Upper lobe of left lung (tissue), 6 donors: Measurements from ENCODE around the gene ARHGAP26. TPM values are rescaled to one million over a fixed set of nuclear protein-coding genes. Genes with fewer than 3 reads are reported as not detected.

Experiments
- ATAC-seq, 2 donors: fragments of 200-7000 bp; cut with Tn5 transposase; one replicate each; pipeline ENCODE4 v1.9.1; 2022; ENCODE audit warnings: mild to moderate bottlenecking in 2 of 2, moderate library complexity in 2 of 2; ENCODE audit not compliant: low FRiP score in 2 of 2
- DNase-seq, 2 donors: peaks; one replicate each; pipeline ENCODE4 v3.0.0-alpha.2; 2019 to 2020
- H3K27ac ChIP-seq, 4 donors: fragments of 200-600 bp; sonication (generic); one replicate each; pipeline ENCODE4 v1.5.1; 2016 to 2019
- H3K27me3 ChIP-seq, 4 donors: fragments of 200-600 bp; sonication (generic); one replicate each; pipeline ENCODE4 v1.5.1; 2017 to 2019
- H3K36me3 ChIP-seq, 4 donors: fragments of 200-600 bp; sonication (generic); one replicate each; pipeline ENCODE4 v1.5.1; 2016 to 2019
- H3K4me1 ChIP-seq, 4 donors: fragments of 200-600 bp; sonication (generic); one replicate each; pipeline ENCODE4 v1.5.1; 2018 to 2019
- H3K4me3 ChIP-seq, 4 donors: fragments of 200-600 bp; sonication (generic); one replicate each; pipeline ENCODE4 v1.5.1; 2017 to 2019; ENCODE audit warnings: mild to moderate bottlenecking in 2 of 4, moderate library complexity in 1 of 4
- H3K9me3 ChIP-seq, 4 donors: fragments of 200-600 bp; sonication (generic); one replicate each; pipeline ENCODE4 v1.5.1; 2018 to 2019
- CTCF ChIP-seq, 6 experiments: fragments of 450-650 bp in 4 of 6; fragments of 200-600 bp in 2 of 6; sonication (generic) in 2 of 6; IDR thresholded peaks; one replicate each; pipeline ENCODE4 v1.5.1; 2016 to 2019; ENCODE audit warnings: antibody characterized with exemption in 6 of 6
- EP300 ChIP-seq, 4 donors: sonication (generic); formaldehyde crosslinking; IDR thresholded peaks; one replicate each; pipeline ENCODE4 v1.5.1; 2017; ENCODE audit warnings: antibody characterized with exemption in 4 of 4, control low read depth in 2 of 4
- POLR2A ChIP-seq, 4 donors: fragments of 450-650 bp; IDR thresholded peaks; one replicate each; pipeline ENCODE4 v1.5.1; 2016 to 2017; ENCODE audit warnings: antibody characterized with exemption in 4 of 4, mild to moderate bottlenecking in 2 of 4
- POLR2AphosphoS5 ChIP-seq, 2 donors: sonication (generic); formaldehyde crosslinking; IDR thresholded peaks; one replicate each; pipeline ENCODE4 v1.5.1; 2017; ENCODE audit warnings: antibody characterized with exemption in 2 of 2
- WGBS, 2 donors: methylation state at CpG; one replicate each; pipeline ENCODE4 v1.1.5; 2017 to 2018; 5-methylcytosine and 5-hydroxymethylcytosine counted together
- total RNA-seq, 6 donors: library from RNA; depleted of rRNA in 4 of 6; stranded (reverse); fragments of >200 nt in 4 of 6; gene quantifications; one replicate each; pipeline versions ENCODE4 v1.1.0 to v1.2.1, GENCODE V29; 2016 to 2021
- donor health status: DM: no; HTN: no; CAD: no; lungs with moderate emphysema.
- donor health status: DM: no; HTN: yes; CAD: no; lungs with severe emphysema.

Gene ARHGAP26
- total RNA-seq, 6 donors from 2014 or later = 34.9 to 90.1 (median 38.9) TPM

GRCh38 chr5:142878638-142879037 is 108.5 kb downstream of the ARHGAP26 start:
- Histone ChIP-seq H3K4me1 (peaks cover 37 to 50% (median 45%) of the 10 kb centered on the region in 4 donors), H3K27ac (no peak overlapping the region), H3K36me3 (peaks cover 0 to 11% (median 0%) of the 10 kb centered on the region in 4 donors), H3K27me3 (no peaks in the 10 kb centered on the region), H3K4me3 (no peak overlapping the region), H3K9me3 (no peaks in the 10 kb centered on the region)
- TF ChIP-seq POLR2AphosphoS5 (IDR thresholded peaks at IDR 0.05) (no peak), EP300 (IDR thresholded peaks at IDR 0.05) (no peak), POLR2A (IDR thresholded peaks at IDR 0.05) (no peak), CTCF (IDR thresholded peaks at IDR 0.05) (no peak)
- ATAC-seq (no peak), DNase-seq (peak in 1 of 2 donors; percentile 46)
- 58 to 81% methylated on average over 3 of the region's 3 CpGs for WGBS, 2 donors

DNA sequence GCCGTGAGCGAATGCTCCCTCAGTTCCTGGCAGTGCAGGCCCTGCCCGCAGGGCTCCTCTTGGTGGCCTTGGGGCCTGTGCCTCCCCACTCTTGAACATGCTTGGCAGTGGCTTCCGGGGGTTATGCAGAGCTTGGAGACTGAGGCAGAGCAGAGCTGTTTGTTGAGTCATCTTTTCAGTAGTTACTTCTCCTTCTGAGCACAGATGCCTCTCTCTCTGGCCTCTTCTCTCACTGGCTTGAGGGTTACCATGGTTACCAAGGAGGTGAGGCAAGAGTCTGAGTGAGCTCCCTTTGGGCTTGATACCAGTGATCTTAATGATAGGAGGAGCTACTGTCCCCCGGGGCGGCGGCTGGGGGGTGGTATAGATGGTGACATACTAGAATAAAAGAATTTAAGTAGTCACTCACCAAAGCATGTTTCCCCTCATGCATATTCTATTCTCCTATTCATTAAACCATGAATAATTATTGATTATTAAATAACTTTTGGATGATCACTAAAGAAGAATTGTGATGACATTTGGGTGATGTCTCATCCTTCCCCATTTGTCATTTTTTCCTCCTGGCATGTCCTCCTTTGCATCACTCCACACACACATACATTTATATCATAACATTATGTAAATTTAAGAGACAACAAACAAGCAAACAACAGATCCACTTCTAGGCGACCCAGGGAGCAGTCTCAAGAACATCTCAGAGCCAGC is 111.1 kb downstream of the ARHGAP26 start:
- Histone ChIP-seq H3K4me1 (peaks cover 16 to 25% (median 20%) of the 10 kb centered on the region in 4 donors), H3K36me3 (peaks cover 0 to 11% (median 0%) of the 10 kb centered on the region in 4 donors)

GRCh38 chr5:142881784-142882126 is 111.6 kb downstream of the ARHGAP26 start:
- Histone ChIP-seq H3K27me3 (no peaks in the 10 kb centered on the region), H3K4me3 (no peak overlapping the region), H3K27ac (no peak overlapping the region), H3K36me3 (peaks cover 0 to 11% (median 0%) of the 10 kb centered on the region in 4 donors), H3K4me1 (peaks cover 16 to 25% (median 20%) of the 10 kb centered on the region in 4 donors), H3K9me3 (no peaks in the 10 kb centered on the region)
- TF ChIP-seq CTCF (IDR thresholded peaks at IDR 0.05) (no peak), POLR2A (IDR thresholded peaks at IDR 0.05) (no peak), EP300 (IDR thresholded peaks at IDR 0.05) (no peak), POLR2AphosphoS5 (IDR thresholded peaks at IDR 0.05) (no peak)
- WGBS, 2 donors = 69 to 84% methylated on average over 3 of the region's 3 CpGs
- DNase-seq (no peak), ATAC-seq (no peak)

More for the DNA sequence above, 111.1 kb downstream of the ARHGAP26 start:
- 65 to 75% methylated on average over 8 of the region's 8 CpGs for WGBS, 2 donors
- TF ChIP-seq POLR2AphosphoS5 (IDR thresholded peaks at IDR 0.05) (no peak), POLR2A (IDR thresholded peaks at IDR 0.05) (no peak), CTCF (IDR thresholded peaks at IDR 0.05) (no peak), EP300 (IDR thresholded peaks at IDR 0.05) (no peak)
- peak; percentile 61 to 75 for ATAC-seq
- Histone ChIP-seq H3K4me3 (no peak overlapping the region), H3K9me3 (no peaks in the 10 kb centered on the region), H3K27me3 (no peaks in the 10 kb centered on the region), H3K27ac (peak overlapping the region in 2 of 4 donors; percentile 20 to 30)
- peak; percentile 41 to 47 for DNase-seq

GRCh38 chr5:142883025-142883424 is 112.8 kb downstream of the ARHGAP26 start:
- H3K4me1 ChIP-seq = peaks cover 14 to 25% (median 18%) of the 10 kb centered on the region in 4 donors
- no peaks in the 10 kb centered on the region for H3K27me3 ChIP-seq
- TF ChIP-seq EP300 (IDR thresholded peaks at IDR 0.05) (peak in 1 of 4 donors; percentile 31), POLR2AphosphoS5 (IDR thresholded peaks at IDR 0.05) (peak; percentile 26 to 62), POLR2A (IDR thresholded peaks at IDR 0.05) (no peak)
- 57 to 62% methylated on average over 2 of the region's 2 CpGs for WGBS, 2 donors
- no peaks in the 10 kb centered on the region for H3K9me3 ChIP-seq
- ATAC-seq (peak in 1 of 2 donors; percentile 74), DNase-seq (no peak)
- peak overlapping the region in 1 of 4 donors; percentile 37 for H3K27ac ChIP-seq
- H3K4me3 ChIP-seq = no peak overlapping the region
- peaks cover 0 to 11% (median 0%) of the 10 kb centered on the region in 4 donors for H3K36me3 ChIP-seq

DNA sequence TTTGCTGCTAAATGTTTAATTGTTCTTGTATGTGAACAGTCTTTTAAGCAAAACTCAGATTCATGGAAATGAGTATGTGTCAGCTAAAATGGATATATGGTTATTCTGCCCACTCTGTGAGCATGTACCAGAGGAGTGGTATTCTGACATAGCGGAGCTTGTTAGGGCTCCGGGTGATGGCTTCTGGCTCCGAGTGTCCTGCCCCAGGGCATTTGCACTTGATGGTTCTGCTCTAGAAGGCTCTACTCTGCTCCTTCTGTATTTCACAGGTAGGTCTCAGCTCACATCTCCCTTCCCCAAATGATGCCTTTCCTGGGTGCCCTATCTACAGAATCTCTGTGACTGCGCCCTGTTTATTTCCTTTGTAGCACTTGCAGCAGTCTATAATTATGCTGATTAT is 113.3 kb downstream of the ARHGAP26 start:
- no peaks in the 10 kb centered on the region for H3K27me3 ChIP-seq
- no peak for ATAC-seq
- peaks cover 0 to 11% (median 0%) of the 10 kb centered on the region in 4 donors for H3K36me3 ChIP-seq
- 91 to 92% methylated on average over 4 of the region's 4 CpGs for WGBS, 2 donors
- peaks cover 14 to 25% (median 18%) of the 10 kb centered on the region in 4 donors for H3K4me1 ChIP-seq
- H3K9me3 ChIP-seq = no peaks in the 10 kb centered on the region
- peak overlapping the region in 1 of 4 donors; percentile 37 for H3K27ac ChIP-seq
- H3K4me3 ChIP-seq = no peak overlapping the region
- DNase-seq = no peak
- TF ChIP-seq EP300 (IDR thresholded peaks at IDR 0.05) = no peak
- no peak for TF ChIP-seq POLR2AphosphoS5 (IDR thresholded peaks at IDR 0.05)
- no peak for TF ChIP-seq POLR2A (IDR thresholded peaks at IDR 0.05)
- TF ChIP-seq CTCF (IDR thresholded peaks at IDR 0.05) = no peak
